HCT116 (cell line): ENCODE data around the gene ACSL4. TPM values are rescaled to one million over a fixed set of nuclear protein-coding genes. Genes with fewer than 3 reads are reported as not detected.

Experiments
- ATAC-seq: fragments of 200-7000 bp; cut with Tn5 transposase; 2 replicates; pipeline ENCODE4 v1.9.1; 2020; ENCODE audit warnings: mild to moderate bottlenecking, moderate library complexity
- BruUV-seq: library from RNA; stranded (reverse); fragments of 400-500 nt; replicated peaks from 2 replicates; lab custom pipeline; 2021; lab: Mats Ljungman, UMichigan
- CTCF ChIA-PET: fragments of 300-600 bp; sonication (Branson Sonifier 250); formaldehyde crosslinking; loops from one replicate; lab custom pipeline; 2021; ENCODE audit warnings: antibody characterized with exemption; lab: Charles Lee
- POLR2A ChIA-PET: fragments of 300-600, 350-600 bp; sonication (Branson Sonifier 250); formaldehyde crosslinking; loops from one replicate; lab custom pipeline; 2021; ENCODE audit warnings: antibody characterized with exemption; lab: Charles Lee
- RAD21 ChIA-PET, 2 experiments: fragments of 300-600 bp; sonication (Branson Sonifier 250); formaldehyde crosslinking; loops; one replicate each; lab custom pipeline; 2023; ENCODE audit warnings: low total read pairs in 2 of 2; ENCODE audit not compliant: uncharacterized antibody in 2 of 2, unreplicated experiment in 2 of 2, low non-redundant PET in 1 of 2; lab: Charles Lee
- DNase-seq: peaks from one replicate; pipeline ENCODE4 v3.0.0-alpha.2; 2010; ENCODE audit warnings: low read depth, low spot score
- H2AFZ ChIP-seq: fragments of 200-600 bp; shearing (Covaris generic), sonication (generic); 2 replicates; pipeline ENCODE4 v1.6.1; 2017; ENCODE audit warnings: low read depth, mixed run types, mixed read lengths, antibody characterized with exemption, low read length; ENCODE audit not compliant: poor library complexity, severe bottlenecking
- H3K27ac ChIP-seq: 2 replicates; pipeline ENCODE4 v1.5.1; 2012; ENCODE audit warnings: low read depth, low read length
- H3K27me3 ChIP-seq: fragments of 200-600 bp; sonication (generic); 2 replicates; pipeline ENCODE4 v1.6.1; 2016; ENCODE audit warnings: mixed run types, low read length, mixed read lengths; ENCODE audit not compliant: insufficient read depth
- H3K36me3 ChIP-seq, 2 experiments: fragments of 200-500 bp in 1 of 2; fragments of 200-600 bp in 1 of 2; sonication (Bioruptor generic) in 1 of 2; sonication (generic) in 1 of 2; 2 replicates each; pipeline versions ENCODE4 v1.5.1 to v1.6.1; 2014 to 2016; ENCODE audit warnings: low read length in 2 of 2, inconsistent platforms in 1 of 2, mixed read lengths in 1 of 2, mixed run types in 1 of 2; ENCODE audit not compliant: insufficient read depth in 2 of 2, control insufficient read depth in 1 of 2
- H3K4me1 ChIP-seq, 2 experiments: fragments of 200-600 bp in 1 of 2; sonication (generic) in 1 of 2; 2 replicates each; pipeline versions ENCODE4 v1.5.1 to v1.6.1; 2012 to 2017; ENCODE audit warnings: low read length in 2 of 2, inconsistent platforms in 1 of 2, mild to moderate bottlenecking in 1 of 2, mixed read lengths in 1 of 2, mixed run types in 1 of 2, moderate library complexity in 1 of 2; ENCODE audit not compliant: insufficient read depth in 2 of 2, control insufficient read depth in 1 of 2
- H3K4me2 ChIP-seq: fragments of 200-600 bp; sonication (generic); 2 replicates; pipeline ENCODE4 v1.6.1; 2017; ENCODE audit warnings: mixed run types, low read length, mixed read lengths
- H3K4me3 ChIP-seq, 2 experiments: fragments of 200-600 bp in 1 of 2; sonication (generic) in 1 of 2; replicated peaks in 1 of 2; 2 replicates each; pipeline ENCODE4 v1.5.1; 2011 to 2016; ENCODE audit warnings: low read length in 2 of 2, control low read depth in 1 of 2, low read depth in 1 of 2, mild to moderate bottlenecking in 1 of 2, mixed read lengths in 1 of 2, mixed run types in 1 of 2
- H3K79me2 ChIP-seq: fragments of 200-600 bp; sonication (generic); 2 replicates; pipeline ENCODE4 v1.6.1; 2017; ENCODE audit warnings: mild to moderate bottlenecking, mixed run types, low read length, moderate library complexity, mixed read lengths; ENCODE audit not compliant: insufficient read depth
- H3K9ac ChIP-seq: fragments of 200-600 bp; sonication (generic); 2 replicates; pipeline ENCODE4 v1.6.1; 2016; ENCODE audit warnings: low read length, mixed read lengths
- H3K9me2 ChIP-seq: fragments of 200-600 bp; sonication (generic), shearing (Covaris generic); 2 replicates; pipeline ENCODE4 v1.6.1; 2017; ENCODE audit warnings: mixed run types, mild to moderate bottlenecking, moderate library complexity; ENCODE audit not compliant: insufficient read depth
- H3K9me3 ChIP-seq, 2 experiments: fragments of 200-500 bp in 1 of 2; fragments of 200-600 bp in 1 of 2; sonication (Bioruptor generic) in 1 of 2; sonication (generic) in 1 of 2; 2 replicates each; pipeline ENCODE4 v1.6.1; 2014 to 2017; ENCODE audit warnings: low read length in 2 of 2, mixed read lengths in 2 of 2, inconsistent platforms in 1 of 2, low read depth in 1 of 2, mild to moderate bottlenecking in 1 of 2, mixed run types in 1 of 2, moderate library complexity in 1 of 2; ENCODE audit not compliant: control insufficient read depth in 1 of 2, insufficient read depth in 1 of 2
- H4K20me1 ChIP-seq: fragments of 200-600 bp; sonication (generic), shearing (Covaris generic); 2 replicates; pipeline ENCODE4 v1.6.1; 2017; ENCODE audit warnings: mixed run types, mild to moderate bottlenecking, moderate library complexity; ENCODE audit not compliant: insufficient read depth
- CBX3 ChIP-seq: IDR thresholded peaks from 2 replicates; pipeline ENCODE4 v1.6.1; 2012; ENCODE audit warnings: low read depth
- CEBPB ChIP-seq: IDR thresholded peaks from 2 replicates; pipeline ENCODE4 v1.6.1; 2012; ENCODE audit warnings: low read depth
- EGR1 ChIP-seq: IDR thresholded peaks from 2 replicates; pipeline ENCODE4 v1.6.1; 2012; ENCODE audit warnings: low read depth
- FOSL1 ChIP-seq: IDR thresholded peaks from 2 replicates; pipeline ENCODE4 v1.6.1; 2012; ENCODE audit warnings: low read depth
- JUND ChIP-seq: IDR thresholded peaks from 2 replicates; pipeline ENCODE4 v1.6.1; 2012
- POLR2A ChIP-seq: IDR thresholded peaks from 2 replicates; pipeline ENCODE4 v1.7.0; 2011; ENCODE audit warnings: borderline replicate concordance; ENCODE audit not compliant: insufficient read depth, insufficient read length; ENCODE audit errors: extremely low read depth
- SRF ChIP-seq: IDR thresholded peaks from 2 replicates; pipeline ENCODE4 v1.6.1; 2012; ENCODE audit warnings: low read depth
- YY1 ChIP-seq: IDR thresholded peaks from 2 replicates; pipeline ENCODE4 v1.6.1; 2011; ENCODE audit warnings: low read length, low read depth, moderate library complexity, mild to moderate bottlenecking; ENCODE audit not compliant: insufficient replicate concordance; ENCODE audit errors: extremely low read depth
- ZBTB33 ChIP-seq: IDR thresholded peaks from 2 replicates; pipeline ENCODE4 v1.6.1; 2011; ENCODE audit warnings: mild to moderate bottlenecking, low read length, moderate library complexity; ENCODE audit not compliant: insufficient replicate concordance; ENCODE audit errors: extremely low read depth
- ZNF274 ChIP-seq: fragments of 200-500 bp; sonication (Bioruptor generic); IDR thresholded peaks from 2 replicates; pipeline ENCODE4 v1.6.1; 2014; ENCODE audit warnings: mild to moderate bottlenecking, low read depth, low read length, inconsistent platforms
- intact Hi-C: fragments of 100-400 bp; cut with micrococcal nuclease; formaldehyde crosslinking; loops from 2 replicates; pipeline ENCODE4 v1.10.0; 2022
- total RNA-seq: library from RNA; stranded (reverse); gene quantifications from one replicate; pipeline ENCODE4 v1.2.1, GENCODE V29; 2021; ENCODE audit not compliant: unreplicated experiment

ACSL4 gene
- total RNA-seq, 1 experiment from 2014 or later = 50.5 TPM

- Histone ChIP-seq H2AFZ (no peak overlapping the region), H4K20me1 (no peaks in the 10 kb centered on the region), H3K27ac (no peak overlapping the region), H3K9me2 (no peaks in the 10 kb centered on the region), H3K4me1 (no peaks in the 10 kb centered on the region), H3K9ac (no peak overlapping the region), H3K4me3 (no peak overlapping the region), H3K9me3 (no peaks in the 10 kb centered on the region), H3K79me2 (peaks cover 9% of the 10 kb centered on the region), H3K4me2 (no peak overlapping the region), H3K27me3 (no peaks in the 10 kb centered on the region), H3K36me3 (no peaks in the 10 kb centered on the region)
- ChIA-PET RAD21 (no interaction called here), CTCF (no interaction called here), POLR2A (no interaction called here)
- intact Hi-C loops = no loop called here
- no TSS peak for BruUV-seq
- TF ChIP-seq POLR2A (no peak), ZBTB33 (no peak), ZNF274 (no peak), CBX3 (no peak), FOSL1 (no peak), EGR1 (no peak), YY1 (no peak), CEBPB (no peak), SRF (no peak)
- ATAC-seq (no peak), DNase-seq (no peak)
Measured at GRCh38 chrX:109695637-109696036, 37.4 kb downstream of the ACSL4 start.

DNA sequence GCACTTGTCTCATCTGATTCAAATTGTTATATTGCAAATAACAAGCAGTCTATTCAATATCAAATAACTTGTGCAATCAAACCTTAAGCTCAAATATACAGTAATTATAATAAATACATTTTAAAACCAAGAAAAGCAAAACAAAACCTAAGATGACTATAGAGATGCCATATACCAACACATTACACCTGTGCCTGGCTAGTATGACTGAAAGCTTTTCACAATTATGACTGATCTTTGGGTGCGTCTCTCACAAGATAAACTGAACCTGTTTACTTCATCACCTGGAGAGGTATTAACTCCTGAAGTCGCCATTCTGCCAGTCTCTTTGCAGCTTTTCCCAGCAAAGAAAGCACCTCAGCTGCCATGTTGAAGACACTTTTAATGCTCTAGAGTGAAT, 41.3 kb downstream of the ACSL4 start:
- intact Hi-C loops = no loop called here
- Histone ChIP-seq H3K9ac (no peak overlapping the region), H2AFZ (no peak overlapping the region), H3K27ac (no peak overlapping the region), H3K4me3 (no peak overlapping the region), H3K9me2 (no peaks in the 10 kb centered on the region), H3K4me2 (no peak overlapping the region), H3K36me3 (no peaks in the 10 kb centered on the region), H3K4me1 (no peaks in the 10 kb centered on the region), H3K27me3 (no peaks in the 10 kb centered on the region), H3K79me2 (no peaks in the 10 kb centered on the region; the same call in none of the 2 replicates), H4K20me1 (no peaks in the 10 kb centered on the region), H3K9me3 (no peaks in the 10 kb centered on the region)
- ChIA-PET CTCF (no interaction called here), POLR2A (no interaction called here), RAD21 (no interaction called here)
- ATAC-seq (no peak), DNase-seq (no peak)
- no peak for TF ChIP-seq JUND
- TF ChIP-seq POLR2A = no peak
- no TSS peak for BruUV-seq
